Subcutaneous adipose tissue (tissue), 4 donors: ENCODE data around the gene ZNF277. TPM values are rescaled to one million over a fixed set of nuclear protein-coding genes. Genes with fewer than 3 reads are reported as not detected.

Source experiments
- total RNA-seq, 4 donors: library from RNA; depleted of rRNA; stranded (reverse); fragments of >200 nt; gene quantifications; one replicate each; pipeline ENCODE4 v1.1.0, GENCODE V29; 2016
- TF ChIP-seq, protein P1 (sequence below): fragments of 450-650 bp; IDR thresholded peaks from one replicate; pipeline ENCODE4 v1.5.1; 2016; ENCODE audit warnings: low read depth, mild to moderate bottlenecking, control low read depth, antibody characterized with exemption, moderate library complexity

ZNF277 gene
- total RNA-seq, 4 donors from 2014 or later = 36.9 to 46.1 (median 38.4) TPM

GRCh38 chr7:112203365-112203739 is 3.1 kb upstream of the ZNF277 start:
- TF ChIP-seq, protein P1, sequence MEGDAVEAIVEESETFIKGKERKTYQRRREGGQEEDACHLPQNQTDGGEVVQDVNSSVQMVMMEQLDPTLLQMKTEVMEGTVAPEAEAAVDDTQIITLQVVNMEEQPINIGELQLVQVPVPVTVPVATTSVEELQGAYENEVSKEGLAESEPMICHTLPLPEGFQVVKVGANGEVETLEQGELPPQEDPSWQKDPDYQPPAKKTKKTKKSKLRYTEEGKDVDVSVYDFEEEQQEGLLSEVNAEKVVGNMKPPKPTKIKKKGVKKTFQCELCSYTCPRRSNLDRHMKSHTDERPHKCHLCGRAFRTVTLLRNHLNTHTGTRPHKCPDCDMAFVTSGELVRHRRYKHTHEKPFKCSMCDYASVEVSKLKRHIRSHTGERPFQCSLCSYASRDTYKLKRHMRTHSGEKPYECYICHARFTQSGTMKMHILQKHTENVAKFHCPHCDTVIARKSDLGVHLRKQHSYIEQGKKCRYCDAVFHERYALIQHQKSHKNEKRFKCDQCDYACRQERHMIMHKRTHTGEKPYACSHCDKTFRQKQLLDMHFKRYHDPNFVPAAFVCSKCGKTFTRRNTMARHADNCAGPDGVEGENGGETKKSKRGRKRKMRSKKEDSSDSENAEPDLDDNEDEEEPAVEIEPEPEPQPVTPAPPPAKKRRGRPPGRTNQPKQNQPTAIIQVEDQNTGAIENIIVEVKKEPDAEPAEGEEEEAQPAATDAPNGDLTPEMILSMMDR = no peak

- TF ChIP-seq, protein P1 = no peak
These were observed 1.8 kb upstream of the ZNF277 start for GRCh38 chr7:112204499-112205342.

DNA sequence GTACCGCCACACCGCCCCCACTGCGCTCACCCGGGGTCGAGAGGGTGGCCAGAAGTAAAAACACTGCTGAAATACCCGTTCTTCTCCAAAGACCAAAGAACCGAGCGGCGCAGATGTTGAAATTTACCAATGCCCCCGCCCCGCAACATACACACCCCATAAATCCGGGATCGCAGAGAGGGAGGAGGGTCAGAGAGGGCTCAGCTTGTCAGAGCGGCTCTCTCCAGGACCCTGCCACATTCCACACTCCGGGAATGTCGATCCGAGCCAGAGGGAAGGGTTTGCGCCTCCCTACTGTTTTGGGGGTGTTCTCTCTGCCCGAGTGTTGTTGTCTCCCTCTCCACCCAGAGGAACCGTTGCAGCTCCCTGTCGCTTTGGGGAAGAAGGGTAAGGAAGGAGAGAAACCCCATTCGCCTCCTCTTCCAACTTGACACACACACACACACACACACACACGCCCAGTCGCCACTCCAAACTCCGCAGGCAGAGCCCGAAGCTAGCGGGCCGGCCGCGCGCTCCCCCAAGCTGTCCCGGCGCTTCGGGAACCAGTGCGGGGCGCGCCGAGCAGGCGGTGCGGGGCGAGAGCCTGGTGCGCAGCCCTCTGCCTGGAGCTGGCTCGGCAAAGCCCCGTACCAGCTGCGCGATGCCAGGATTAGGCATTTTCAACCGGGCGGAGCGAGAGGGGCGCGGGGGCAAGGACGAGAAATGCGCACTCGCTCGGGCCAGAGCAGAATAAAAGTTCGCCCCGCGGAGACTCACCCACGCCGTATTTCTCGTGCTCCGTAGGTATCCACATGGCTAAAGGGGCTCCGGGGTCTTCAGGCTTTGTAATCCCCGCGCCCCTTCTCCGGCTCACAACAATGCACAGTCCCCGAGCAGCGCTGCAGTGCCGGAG is 905 bp upstream of the ZNF277 start:
- TF ChIP-seq, protein P1 = no peak

DNA sequence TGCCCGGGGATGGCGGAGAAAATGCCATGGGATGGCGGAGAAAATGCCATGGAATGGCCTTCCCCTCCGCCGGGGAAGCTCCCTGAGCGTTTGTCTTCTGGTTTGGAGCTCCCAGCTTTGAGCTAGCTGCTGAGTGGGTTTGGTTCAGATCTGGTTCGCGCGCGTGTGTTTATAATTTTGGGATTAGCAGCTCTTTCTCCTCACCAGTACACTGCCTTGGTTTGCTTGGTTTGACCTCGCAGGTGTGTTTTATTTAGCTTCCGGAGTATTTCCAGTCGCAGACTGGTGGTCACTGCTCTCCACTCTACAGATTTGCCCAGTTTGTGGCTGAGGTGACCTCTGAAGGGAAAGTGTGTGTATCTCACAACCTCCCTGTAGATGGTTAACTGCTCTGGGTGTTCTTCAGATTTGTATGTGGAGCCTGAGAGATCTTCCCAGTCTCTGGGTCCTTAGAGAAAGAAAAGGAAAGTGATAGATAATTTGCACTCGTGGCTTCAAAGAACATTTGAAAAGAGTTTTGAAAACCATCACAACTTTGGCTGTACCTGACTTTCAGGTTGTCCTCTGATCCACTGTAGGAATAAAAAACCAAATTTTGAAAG is 597 bp downstream of the ZNF277 start:
- TF ChIP-seq, protein P1 = no peak

GRCh38 chr7:112207765-112208164 is 1.3 kb downstream of the ZNF277 start:
- TF ChIP-seq, protein P1 = no peak

DNA sequence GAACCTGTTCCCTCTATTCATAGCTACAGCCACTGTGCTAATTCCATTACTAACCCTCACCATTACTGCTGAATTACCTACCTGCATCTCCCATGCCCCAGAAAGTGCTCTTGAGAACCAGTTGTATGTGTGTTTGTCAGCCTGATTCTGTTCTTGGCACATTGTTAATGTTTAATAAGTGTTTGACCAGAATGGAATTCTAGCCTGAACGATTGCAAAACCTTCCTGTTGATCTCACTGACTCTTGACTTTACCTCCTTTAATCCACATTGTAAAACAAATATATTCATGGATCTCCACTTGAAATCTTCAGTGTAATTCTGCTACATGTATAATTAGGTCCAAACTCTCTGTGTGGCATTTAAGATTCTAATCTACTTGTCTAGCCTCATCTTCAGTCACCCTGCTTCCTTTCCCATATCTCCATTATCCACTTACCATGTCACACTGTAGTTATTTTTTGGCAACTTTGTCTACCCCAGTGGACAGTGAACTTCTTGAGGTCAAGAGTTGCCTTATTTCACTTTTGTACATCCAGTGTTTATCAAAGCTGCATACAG is 4.9 kb downstream of the ZNF277 start:
- TF ChIP-seq, protein P1 = no peak
